Measurements from ENCODE around the gene FCGBP.
"Not testable (repeated sequence)": the region's sequence is repeated elsewhere in the genome, so short reads cannot be mapped to it uniquely, and the experiment has no call there.

The FCGBP gene

DNA sequence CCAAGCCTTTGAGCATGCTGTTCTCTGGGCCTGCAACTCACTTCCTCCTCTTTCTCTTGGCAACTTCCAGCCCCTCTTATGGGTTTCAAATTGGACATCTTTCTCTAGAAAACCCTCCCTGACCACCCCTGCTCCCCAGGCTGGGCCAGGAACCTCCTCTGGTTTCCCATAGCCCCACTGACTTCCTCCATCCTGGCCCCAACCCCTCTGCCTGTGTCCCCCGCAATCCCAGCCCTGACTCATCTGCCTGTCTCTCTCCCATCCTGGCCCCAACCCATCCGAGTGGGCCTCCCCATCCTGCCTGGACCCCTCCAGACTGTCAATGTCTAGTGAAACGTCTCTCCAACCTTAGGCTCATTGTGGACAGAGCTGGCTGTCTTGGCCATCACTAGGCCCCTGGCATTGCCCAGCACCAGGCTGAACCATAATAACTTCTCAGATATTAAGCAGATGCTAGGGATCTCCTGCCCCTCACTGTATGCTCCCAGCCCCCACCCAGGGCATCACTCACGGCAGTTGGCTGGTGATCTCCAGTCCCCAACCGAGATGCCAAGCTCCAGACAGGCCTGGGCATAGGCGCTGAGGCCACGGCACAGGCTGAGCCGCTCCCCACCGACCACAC lies 16.8 kb downstream of the FCGBP start:
- DNase-seq (ENCODE audit: low spot score) = no peak

DNA sequence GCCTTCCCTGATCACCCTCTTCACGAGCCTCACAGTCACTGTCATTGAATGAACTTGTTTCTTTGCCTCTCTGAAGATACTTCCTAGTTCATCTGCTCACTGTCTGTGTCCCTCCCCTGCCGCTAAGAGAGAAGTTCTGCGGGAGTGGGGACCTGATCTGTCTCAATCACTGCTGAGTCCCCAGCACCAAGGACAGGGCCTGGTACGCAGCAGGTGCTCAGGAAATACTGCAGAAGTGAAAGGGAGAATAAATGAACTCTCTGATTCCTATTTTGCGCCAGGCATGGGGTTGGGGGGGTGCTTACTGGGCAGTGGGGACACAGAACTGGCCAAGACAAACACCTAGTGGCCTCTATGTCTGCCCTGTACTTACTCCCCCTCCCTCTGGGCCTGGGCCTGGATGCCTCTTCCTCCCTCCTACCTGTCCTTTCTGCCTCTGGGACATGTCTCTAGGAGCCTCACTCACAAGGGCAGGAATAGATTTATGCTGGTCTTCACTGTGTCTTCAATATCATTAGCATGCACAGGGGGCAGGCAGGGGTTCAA lies 17.5 kb downstream of the FCGBP start:
- DNase-seq (ENCODE audit: low spot score) = no peak

DNA sequence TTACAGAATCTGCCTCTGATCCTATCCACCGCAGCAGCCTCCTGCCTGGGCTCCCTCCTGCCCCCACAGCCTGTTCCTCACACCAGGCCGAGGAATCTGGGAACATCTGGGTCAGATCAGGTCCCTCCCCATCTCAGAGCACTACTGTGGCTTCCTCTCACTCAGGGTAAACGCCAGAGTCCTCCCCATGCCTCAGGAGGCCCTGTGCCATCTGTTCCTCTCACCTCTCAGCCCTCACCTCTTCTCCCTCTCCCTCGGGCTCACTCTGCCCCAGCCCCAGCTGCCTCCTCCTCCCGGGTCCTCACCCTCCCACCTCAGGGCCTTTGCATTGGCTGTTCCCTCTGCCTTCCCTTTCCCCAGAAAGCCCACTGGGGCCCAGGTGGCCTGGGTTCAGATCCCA lies 18.2 kb downstream of the FCGBP start:
- DNase-seq (ENCODE audit: low spot score) = no peak

DNA sequence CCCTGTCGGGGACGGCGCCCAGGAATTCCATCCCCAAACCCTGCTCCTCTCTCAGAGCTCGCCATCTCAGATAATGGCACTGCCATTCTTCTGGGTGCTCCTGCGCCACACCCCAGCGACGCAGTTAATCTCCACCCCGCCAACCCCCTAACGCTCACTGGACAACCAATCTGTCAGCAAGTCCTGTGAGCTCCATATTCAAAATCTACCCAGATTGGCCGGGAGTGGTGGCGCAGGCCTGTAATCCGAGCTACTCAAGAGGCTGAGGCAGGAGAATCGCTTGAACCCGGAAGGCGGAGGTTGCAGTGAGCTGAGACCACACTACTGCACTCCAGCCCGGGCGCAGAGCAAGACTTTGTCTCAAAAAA lies 18.6 kb downstream of the FCGBP start:
- DNase-seq (ENCODE audit: low spot score) = no peak

DNA sequence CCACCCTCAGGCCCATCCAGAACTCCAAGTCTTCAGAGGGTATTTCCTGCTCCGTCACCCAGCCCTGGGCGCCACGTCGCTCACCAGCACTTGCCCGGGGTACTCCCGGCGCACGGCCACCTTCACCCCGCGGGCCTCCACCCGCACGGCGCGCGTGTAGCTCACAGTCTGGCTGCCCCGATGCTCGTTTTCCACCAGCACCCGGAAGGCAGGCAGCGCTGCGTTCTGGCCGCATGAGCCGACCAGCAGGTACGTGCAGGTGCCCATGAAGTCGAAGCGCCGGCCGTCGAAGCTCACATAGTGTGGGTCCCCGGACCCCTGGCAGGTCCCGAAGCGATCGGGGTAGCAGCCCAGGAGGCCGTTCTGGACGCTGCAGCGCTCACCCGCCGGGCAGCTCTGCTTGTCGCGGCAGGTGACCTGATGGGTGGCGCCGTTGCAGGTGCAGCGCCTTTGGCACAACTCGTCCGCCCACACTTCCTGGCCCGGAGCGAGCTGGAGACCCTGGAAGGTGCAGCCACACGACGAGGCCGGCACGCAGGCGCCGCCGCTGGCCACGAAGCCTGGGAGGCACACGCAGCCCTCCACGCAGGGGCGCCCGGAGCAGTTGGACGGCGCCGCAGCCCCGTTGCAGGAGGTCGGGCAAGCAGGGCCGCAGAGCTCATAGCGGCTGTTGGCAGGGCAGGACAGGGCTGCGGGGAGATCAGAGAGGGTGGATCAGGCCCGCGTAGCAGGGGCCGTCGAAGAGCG lies 19.2 kb downstream of the FCGBP start:
- no peak for DNase-seq (ENCODE audit: low spot score)

DNA sequence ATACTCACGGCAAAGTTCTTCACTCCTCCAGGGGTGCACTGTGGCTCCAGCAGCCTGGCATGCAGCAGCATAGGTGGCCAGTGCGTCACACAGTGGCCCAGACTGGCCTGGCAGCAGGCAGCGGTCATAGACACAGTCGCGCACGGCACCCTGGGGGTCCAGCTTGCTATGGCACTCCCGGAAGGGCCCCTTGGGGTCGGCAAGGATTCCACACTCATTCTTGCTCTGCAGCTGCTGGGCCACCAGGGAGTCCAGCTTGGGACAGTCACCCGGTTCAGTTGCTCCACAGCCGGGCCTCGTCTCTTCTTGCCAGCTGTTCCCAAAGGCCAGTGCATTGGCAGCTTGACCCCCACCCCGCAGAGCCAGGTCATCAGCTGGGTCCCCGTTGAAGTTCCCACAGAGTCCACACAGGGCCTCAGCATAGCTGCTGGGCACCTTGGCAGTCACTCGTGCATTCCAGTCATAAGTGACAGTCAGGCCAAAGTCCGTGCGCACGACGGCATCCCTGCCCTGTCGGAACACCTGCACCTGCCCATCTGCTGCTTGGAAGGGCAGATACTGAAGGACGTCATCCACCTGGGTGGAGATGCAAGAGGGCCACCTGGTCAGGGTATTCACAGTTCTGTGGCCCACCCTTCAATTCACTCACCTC lies 20.6 kb downstream of the FCGBP start:
- DNase-seq (ENCODE audit: low spot score) = no peak

- DNase-seq (ENCODE audit: low spot score) = no peak
These were observed 25.6 kb downstream of the FCGBP start for GRCh38 chr19:39908803-39909202.

DNA sequence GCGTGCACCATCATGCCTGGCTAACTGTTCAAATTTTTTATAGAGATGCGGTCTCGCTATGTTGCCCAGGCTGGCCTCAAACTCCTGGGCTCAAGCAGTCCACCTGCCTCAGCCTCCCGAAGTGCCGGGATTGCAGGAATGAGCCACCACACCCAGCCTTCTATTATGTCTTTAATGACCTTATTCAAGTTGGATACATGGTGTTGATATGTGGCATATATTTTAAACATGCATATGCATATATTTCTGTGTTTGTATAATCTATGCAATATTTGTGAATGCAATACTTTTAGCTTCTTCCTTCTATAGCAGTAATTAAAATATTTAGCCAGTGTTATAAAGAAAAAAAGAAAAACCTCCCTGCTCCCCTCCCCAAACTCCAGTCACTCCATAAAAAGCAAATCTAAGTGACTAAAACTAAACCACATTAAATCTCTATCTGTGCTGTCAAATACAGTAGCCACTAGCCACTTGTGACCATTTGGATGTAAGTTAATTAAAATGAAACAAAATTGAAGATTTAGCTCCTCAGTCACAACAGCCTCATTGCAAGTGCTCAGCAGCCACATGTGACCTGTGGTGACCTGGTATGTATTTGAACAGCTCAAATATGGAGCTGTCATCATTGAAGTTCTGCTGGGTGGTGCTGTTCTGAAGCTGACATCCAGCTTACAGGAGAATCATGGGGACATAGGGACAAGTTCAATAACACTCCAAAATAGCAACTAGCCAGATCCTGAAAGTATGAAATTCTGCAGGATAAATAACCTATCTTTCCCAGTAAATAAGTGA lies 27.4 kb downstream of the FCGBP start:
- DNase-seq (ENCODE audit: low spot score) = no peak

DNA sequence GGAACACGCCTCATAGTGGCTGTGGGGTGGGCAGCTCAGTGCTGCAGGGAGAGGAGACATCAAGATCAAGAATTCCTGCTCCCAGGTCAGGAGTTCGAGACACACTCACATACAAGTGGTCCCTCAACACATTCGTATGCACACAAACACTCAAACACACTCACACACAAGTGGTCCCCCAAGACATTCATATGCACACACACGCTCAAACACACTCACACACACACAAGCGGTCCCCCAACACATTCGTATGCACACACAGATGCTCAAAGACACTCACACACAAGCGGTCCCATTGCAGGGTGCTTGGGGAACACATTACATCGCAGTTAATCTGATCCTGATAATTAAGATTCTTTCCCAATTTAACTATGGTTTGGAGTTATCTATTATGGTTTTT lies 28.2 kb downstream of the FCGBP start:
- no peak for DNase-seq (ENCODE audit: low spot score)

GRCh38 chr19:39903486-39904091 lies 30.8 kb downstream of the FCGBP start:
- not testable (repeated sequence) for DNase-seq (ENCODE audit: low spot score)

- DNase-seq (ENCODE audit: low spot score) = not testable (repeated sequence)
These were observed 32.1 kb downstream of the FCGBP start for GRCh38 chr19:39902326-39902725.

DNA sequence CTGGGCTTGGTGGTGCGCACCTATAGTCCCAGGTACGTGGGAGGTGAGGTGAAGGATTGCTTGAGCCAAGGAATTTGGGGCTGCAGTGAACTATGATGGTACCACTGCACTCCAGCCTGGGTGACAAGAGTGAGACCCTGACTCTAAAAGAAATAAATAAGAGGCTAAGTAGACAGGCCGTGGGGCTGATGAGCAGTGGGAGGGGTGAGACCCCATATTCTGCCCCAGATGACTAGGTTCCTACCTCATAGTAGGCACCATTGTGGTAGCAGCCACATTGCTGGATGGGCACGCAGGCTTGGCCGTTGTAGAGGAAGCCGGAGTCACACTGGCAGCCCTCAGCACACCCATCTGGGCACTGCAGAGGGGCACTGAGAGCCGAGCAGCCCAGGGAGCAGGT lies 32.8 kb downstream of the FCGBP start:
- not testable (repeated sequence) for DNase-seq (ENCODE audit: low spot score)

- not testable (repeated sequence) for DNase-seq (ENCODE audit: low spot score)
These were observed 35.6 kb downstream of the FCGBP start for GRCh38 chr19:39898858-39899257.

DNA sequence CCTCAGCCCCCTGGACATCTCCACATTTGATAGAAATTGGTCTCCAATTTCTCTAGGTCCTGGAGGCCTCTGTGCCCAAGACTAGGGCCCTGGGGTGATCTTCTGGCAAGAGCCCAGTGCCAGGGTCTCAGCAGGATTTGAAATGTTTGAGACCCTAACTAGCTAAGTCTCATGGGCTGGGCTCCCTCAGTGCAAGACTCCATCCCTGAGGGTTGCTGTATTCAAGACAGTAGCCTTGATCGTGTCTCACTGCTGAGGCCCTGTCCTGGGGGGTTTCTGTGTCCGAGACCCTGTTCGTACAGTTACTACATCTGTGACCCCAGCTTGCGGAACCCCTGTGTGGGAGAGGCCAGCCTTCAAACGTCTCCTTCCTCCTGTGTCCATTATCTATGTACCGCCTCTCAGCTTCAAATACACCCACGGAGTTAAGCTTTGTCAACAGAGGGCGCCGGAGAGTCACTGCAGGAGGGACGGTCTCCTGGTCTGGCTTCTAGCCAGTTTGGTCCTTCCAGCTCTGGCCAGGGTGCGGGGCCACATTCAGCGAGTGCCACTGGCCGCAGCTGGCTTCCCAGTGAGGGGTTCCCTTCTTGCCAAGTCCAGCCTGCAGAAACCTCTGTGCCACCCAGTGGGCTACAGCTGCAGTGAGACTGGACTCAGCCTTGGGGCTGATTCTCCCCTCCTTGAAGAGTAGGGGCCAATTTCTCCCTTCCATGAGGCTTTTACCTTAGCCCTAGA lies 36.8 kb downstream of the FCGBP start:
- peak; percentile 48 for DNase-seq (ENCODE audit: low spot score)

DNA sequence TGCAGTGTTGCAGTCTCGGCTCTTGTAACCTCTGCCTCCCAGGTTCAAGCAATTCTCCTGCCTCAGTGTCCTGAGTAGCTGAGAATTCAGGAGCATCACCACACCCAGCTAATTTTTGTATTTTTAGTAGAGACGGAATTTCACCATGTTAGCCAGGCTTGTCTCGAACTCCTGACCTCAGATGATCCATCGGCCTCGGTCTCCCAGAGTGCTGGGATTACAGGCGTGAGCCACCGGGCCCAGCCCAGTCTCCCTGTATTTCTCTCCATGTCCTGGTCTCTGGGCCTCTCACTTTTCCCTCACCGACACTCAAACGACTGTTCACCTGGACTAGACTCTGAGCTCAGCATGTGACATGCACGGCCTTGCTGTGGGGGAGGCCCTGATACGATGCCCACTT lies 39.3 kb downstream of the FCGBP start:
- not testable (repeated sequence) for DNase-seq (ENCODE audit: low spot score)

DNA sequence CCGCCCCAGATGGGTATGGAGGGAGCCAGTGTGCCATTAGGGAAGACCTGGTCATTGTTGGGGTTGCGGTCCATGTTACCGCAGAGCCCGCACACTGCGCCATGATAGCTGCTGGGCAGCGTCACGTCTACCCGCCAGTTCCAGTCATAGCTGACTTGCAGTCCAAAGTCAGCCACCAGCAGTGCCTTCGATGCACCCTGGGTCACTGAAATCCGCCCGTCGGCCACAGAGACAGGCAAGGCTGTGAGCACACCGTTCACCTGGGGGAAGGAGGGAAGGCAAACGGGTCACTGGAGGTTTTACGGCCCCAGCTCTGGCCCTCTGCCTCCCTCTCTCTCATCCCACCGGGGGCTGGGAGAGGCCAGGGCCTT lies 40.2 kb downstream of the FCGBP start:
- not testable (repeated sequence) for DNase-seq (ENCODE audit: low spot score)

GRCh38 chr19:39893366-39894235 lies 40.8 kb downstream of the FCGBP start:
- not testable (repeated sequence) for DNase-seq (ENCODE audit: low spot score)

DNA sequence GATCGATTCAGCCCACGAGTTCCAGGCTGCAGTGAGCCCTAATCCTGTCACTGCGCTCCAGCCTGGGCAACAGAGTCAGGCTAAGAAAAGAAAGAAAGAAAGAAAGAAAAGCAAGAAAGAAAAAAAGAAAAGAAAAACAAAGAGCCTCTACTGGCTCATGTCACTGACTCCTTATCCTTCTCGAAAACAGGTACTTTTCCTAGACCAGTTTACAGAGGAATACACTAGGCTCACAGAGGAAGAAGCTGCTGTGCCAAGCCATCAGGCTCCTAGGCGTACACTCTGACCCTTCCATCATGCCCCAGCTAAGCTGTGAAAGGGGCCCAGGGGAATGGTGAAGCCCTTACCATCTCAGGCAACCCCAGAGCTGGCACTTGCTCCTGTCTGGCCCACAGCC lies 41.9 kb downstream of the FCGBP start:
- DNase-seq (ENCODE audit: low spot score) = not testable (repeated sequence)

DNA sequence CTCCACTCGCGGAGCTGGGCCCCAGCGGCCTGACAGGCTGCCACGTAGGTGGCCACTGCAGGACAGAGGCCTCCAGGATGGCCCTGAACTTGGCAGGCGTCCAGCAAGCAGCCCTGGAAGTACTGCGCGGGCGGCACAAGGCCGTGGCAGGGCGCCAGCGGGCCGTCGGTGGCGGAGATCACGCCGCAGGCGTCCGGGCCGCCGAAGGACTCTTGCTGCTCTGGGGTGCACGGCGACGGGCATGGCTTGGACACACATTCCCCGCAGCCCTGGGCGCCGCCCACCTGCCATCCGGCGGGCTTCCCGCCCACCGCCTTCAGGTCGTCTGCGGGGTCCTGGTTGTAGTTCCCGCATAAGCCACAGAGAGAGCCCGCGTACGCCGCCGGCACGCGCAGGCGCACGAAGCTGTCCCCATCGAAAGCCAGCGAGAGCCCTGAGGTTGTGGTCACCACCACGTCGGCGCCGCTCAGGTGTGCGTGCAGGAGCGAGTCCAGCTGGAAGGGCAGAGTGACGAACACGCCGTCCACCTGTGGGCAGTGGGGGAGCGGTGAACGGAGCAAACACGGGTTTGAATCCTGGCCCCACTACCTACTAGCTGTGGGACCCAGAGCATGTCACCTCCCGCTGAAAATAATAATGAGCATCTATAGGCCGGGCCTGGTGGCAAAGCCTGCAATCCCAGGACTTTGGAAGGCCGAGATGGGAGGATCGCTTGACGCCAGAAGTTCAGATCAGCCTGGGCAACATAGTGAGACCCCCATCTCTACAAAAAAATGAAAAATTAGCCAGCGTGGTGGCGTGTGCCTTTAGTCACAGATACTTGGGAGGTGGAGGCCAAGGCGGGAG lies 42.6 kb downstream of the FCGBP start:
- not testable (repeated sequence) for DNase-seq (ENCODE audit: low spot score)
